NCI-H1417 (cell line): ENCODE data around the gene RAB27B.
A peak's percentile ranks its signal among the peaks of the same experiment; 100 is the strongest.

Source experiments
- DNase-seq, 3 experiments: peaks; one replicate each; lab custom pipeline; 2025; lab: John Stamatoyannopoulos, UW

Gene RAB27B

DNA sequence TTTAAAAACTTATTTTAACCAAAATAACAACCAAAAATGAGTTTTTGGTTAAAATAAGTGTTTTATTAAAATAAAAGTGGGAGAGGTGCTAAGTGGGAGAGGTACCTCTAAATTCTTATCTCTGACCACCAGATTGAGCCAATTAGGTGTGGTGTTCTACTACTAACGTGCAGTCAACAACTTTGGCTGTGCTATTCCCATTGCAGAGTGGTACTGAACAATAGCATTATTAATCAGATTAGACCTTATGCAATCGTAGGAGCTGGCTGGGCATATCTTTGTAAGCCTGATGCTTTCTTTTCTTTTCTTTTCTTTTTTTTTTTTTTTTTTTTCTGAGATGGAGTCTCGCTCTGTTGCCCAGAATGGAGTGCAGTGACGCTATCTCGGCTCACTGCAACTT is 38.9 kb downstream of the RAB27B start:
- no peak for DNase-seq

GRCh38 chr18:54871231-54871630 is 43.0 kb downstream of the RAB27B start:
- peak in 2 of 3 experiments; percentile 32 to 84 for DNase-seq

DNA sequence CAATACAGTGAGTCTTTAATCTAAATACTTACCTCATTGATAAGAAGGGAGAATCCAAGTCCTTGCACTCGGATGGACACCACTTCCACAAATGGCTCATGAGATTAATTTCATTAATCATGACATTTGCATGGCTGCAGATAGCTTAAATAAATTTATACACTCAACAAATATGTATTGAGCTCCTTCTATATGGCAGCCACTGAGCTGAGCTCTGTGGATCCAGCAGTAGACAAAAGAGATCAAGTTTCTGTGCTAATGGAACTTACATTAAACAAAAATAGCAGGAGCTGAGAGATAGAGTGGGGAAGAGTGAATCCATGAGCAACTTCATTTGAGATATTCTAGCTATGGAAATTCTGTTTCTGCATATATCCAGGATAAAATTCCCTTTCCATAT is 44.4 kb downstream of the RAB27B start:
- no peak for DNase-seq

DNA sequence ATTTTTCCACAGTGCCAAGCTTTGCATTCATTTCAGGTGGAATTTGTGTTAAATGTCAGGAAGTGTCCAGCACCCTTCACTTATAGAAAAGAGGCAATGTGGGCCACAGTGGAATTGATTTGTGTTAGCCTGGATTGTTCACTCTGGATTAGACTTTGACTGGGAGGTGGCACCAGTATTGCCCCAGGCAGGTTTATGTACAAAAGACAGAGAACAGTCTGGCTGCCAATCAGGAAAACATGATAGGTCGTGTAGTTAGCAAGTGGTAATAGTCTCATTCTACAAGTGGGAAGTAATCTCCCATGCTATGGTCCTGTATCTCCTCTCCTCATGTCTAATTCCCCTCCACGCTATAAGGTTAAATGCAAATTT is 45.6 kb downstream of the RAB27B start:
- peak in 2 of 3 experiments; percentile 25 to 70 for DNase-seq

DNA sequence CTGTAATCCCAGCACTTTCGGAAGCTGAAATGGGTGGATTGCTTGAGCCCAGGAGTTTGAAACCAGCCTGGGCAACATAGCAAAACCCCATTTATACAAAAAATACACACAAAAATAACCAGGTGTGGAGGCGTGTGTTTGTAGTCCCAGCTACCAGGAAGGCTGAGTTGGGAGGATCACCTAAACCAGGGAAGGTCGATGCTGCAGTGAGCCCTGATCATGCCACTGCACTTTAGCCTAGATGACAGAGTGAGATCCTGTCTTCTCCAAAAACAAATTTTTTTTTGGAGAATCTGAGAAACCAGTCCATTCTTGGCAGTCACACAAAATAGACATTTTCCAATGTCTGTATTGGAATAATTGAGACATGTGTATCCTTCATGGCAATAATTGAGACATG is 46.8 kb downstream of the RAB27B start:
- DNase-seq, result no peak

DNA sequence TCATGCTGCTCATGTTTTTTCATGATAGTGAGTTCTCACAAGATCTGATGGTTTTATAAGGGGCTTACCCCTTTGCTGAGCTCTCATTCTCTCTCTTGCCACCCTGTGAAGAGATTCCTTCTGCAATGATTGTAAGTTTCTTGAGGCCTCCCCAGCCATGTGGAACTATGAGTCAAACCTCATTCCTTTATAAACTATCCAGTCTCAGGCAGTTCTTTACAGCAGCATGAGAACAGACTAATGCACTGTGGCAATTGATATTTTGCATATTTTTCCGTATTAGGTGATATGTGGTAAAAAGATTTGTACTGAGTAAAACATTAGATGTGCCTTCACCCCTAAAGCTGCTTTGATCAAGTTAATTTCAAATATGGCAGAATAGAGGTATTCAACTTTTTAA is 48.8 kb downstream of the RAB27B start:
- no peak for DNase-seq

DNA sequence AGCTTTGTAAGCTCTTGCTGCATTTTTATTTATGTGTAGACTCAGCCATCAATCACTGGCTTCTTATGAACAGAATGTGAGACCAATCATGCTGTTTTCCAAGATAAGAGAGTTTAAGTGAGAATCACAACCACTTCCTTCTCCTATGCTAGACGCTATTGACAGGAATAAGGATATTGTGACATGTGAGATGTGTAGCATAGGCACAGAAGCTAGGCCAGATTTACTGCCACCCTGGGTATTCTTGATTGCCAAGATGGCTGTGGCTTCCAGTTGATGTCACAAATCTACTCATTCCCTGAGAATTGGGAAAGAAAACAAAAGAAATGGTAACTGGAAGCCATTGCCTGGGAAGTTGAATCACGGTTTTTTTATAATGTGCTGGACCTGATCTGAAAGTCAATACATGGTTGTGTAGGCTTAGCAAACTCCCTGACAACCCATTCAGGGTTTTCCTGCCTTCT is 49.9 kb downstream of the RAB27B start:
- DNase-seq, result no peak

DNA sequence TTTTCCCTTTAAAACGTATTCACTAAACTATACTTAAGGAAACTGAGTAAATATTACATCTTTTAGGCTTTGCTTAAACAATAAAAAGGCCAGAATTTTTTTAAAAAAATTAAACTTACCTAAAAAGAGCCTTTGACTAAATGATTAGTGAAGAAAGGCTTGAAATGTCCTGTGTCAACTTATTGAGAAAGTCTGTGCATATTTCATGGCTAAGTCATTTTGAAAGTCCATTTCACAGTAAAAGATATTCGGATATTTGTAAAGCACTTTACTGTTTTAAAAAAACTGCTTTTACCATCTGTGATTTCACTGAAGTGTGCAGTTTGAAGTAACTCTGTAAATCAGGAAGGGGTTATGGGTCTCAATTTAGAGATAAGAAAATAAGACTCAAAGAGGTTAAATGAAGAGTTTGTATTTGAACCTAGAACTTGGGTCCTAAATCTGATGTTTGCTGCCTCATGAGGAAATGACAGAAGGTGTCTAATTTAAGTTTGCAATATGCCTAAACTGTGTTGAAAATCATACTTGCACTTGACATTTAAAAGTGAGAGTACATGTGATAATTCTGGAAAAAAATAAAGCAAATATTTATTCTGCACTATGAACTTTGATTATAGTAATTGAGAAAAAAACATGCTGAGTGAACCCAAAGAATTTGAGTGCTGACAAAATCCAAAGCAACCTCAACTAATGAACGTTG is 50.5 kb downstream of the RAB27B start:
- peak in 1 of 3 experiments; percentile 30 for DNase-seq

GRCh38 chr18:54879691-54880090 is 51.4 kb downstream of the RAB27B start:
- DNase-seq, result no peak

GRCh38 chr18:54880395-54881105 is 52.3 kb downstream of the RAB27B start:
- DNase-seq, result peak in 2 of 3 experiments; percentile 55 to 79

DNA sequence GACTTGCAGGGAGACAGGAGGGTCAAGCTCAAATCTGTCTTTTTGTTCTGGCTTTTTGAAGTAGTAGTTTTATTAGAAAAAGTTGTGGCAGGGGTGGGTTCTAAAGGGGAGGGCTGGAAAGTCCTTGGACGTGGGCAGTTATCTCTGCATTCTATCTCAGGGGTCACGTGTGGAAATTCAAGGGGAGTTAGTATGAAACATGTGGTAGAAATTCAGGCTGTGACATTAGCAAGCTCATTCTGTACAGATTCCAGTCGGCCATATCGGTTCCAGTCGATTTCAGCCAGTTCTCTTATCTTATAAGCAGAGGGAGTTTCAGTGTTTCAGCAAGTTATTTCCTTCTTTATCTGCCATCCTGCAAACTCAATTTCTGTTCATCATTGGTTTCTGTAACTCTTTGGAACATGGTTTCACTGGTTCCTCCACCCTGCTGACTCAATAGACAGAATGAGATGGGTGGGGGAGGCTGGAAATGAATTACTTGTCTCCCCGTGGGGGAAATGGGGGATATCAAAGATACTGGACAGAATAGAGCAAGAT is 53.0 kb downstream of the RAB27B start:
- peak in 1 of 3 experiments; percentile 3 for DNase-seq

DNA sequence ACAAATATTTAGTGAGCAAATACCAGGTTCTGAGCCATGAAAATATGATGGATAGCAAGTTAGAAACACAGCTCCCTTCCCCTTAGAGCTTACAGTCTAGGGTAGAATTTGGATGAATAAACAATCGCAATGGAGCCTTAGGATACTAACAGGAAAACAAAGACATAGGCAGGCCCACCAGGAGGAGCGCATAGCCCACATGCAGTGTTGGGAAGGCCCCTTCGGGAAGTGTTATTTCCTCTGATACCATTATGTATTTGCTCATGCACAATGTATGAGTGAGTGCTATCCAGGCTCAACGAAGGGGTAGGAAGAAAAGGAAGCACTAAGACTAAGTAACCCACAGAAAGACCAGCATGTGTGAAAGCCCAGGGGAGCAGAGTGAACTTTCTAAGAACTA is 54.0 kb downstream of the RAB27B start:
- no peak for DNase-seq

DNA sequence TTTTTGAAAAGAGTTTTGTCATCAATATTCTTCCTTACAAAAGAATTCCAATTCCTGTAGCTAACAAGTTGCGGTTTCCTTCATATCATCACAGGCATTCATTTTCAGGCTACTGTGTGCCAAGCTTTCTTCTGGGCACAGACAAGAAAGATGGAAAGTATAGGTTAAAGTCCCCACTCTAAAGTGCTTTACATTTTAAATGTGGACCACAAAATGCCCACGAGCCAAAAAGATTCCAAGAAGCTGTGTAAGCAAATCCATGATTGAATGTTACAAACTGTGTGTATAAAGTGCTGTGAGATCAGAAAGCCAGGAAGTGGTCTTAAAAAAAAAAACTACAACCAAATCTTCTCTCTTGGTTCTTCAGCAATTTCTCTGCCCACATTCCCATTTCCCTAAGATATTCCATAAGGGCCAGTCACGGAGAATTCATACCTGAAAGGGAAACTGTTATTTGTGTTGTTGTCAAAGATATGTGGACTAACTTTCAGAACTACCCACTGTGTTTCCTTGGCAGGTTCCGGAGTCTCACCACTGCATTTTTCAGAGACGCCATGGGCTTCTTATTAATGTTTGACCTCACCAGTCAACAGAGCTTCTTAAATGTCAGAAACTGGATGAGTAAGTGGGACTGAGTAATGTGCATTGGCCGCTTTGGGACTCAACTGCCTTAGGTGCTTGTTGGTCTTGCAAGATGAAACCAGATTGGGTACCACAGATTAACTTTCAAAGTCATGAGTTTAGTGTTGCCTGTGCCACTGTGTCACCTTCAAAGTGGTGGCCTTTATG is 55.7 kb downstream of the RAB27B start:
- DNase-seq, result no peak

GRCh38 chr18:54888378-54888777 is 60.1 kb downstream of the RAB27B start:
- no peak for DNase-seq

- DNase-seq, result no peak
Measured at GRCh38 chr18:54888933-54889332, 60.7 kb downstream of the RAB27B start.

- DNase-seq, result no peak
Measured at GRCh38 chr18:54899500-54899899, 71.2 kb downstream of the RAB27B start.

GRCh38 chr18:54900290-54900689 is 72.0 kb downstream of the RAB27B start:
- no peak for DNase-seq

DNA sequence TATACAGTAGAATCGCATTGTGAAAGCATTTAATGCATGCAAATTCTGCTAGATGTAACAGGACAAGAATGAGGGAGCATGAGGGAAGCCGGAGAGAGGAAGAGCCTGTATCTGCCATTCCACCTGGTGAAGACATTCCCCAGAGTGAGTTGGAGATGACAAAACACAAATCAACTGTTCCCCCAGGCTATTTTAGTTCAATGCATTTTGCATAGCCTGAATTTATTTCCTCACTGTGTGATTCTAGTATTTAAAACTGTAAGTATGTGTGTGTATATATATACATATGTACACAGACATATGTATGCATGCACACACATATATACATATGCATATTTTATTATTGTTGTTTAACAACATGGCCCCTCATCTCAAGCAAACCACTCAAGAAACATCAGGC is 76.3 kb downstream of the RAB27B start:
- DNase-seq, result no peak

DNA sequence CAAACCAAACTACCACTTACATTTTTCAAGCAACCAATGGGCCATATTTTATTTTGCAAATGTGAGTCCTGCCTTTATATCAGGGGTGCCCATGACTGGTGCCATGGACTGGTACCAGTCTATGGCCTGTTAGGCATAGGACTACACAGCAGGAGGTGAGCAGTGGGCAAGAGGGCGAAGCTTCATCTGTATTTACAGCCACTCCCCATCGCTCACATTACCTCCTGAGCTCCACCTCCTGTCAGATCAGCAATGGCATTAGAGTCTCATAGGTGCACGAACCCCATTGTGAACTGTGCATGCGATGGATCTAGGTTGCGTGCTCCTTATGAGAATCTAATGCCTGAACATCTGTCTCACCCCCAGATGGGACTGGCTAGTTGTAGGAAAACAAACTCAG is 77.4 kb downstream of the RAB27B start:
- no peak for DNase-seq

- DNase-seq, result no peak
Measured at GRCh38 chr18:54906331-54907185, 78.3 kb downstream of the RAB27B start.

- DNase-seq, result no peak
Measured at GRCh38 chr18:54909538-54909937, 81.3 kb downstream of the RAB27B start.
